HG03045 (cell line): ENCODE results near the gene TBC1D2.
"Not testable (repeated sequence)": the region's sequence is repeated elsewhere in the genome, so short reads cannot be mapped to it uniquely, and the experiment has no call there.

Source experiments
- ATAC-seq: cut with Tn5 transposase; IDR thresholded peaks from one replicate; pipeline ENCODE4 v1.9.1; 2021; ENCODE audit warnings: mild to moderate bottlenecking, moderate library complexity; ENCODE audit not compliant: unreplicated experiment

The TBC1D2 gene

GRCh38 chr9:98255578-98256296 is at the start of gene TBC1D2:
TBC1D2 (minus strand) TSS chr9:98255649; CDS start chr9:98255541, 108 bp downstream.
- peak; percentile 91 for ATAC-seq

DNA sequence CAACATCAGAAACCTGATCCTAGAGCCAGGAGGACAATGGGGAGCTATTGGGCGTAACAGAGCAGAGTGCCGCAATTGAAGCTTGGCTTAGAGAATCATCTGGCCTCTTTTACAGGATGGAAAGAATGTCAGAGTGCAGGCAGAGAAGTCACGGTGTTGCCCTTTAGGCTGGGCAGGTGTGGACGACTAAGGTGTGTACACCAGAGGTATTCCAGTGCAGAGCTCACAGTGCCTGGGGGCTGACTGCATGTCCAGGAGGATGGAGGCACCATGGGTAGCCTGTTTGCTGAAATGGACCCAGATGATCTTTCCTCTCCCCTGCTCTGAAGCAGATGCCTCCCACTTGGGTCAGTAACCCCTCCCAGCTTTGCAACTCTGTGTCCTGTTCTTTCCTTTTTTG is 48.9 kb upstream of the TBC1D2 start:
- no peak for ATAC-seq

- ATAC-seq = no peak
These were observed 48.2 kb upstream of the TBC1D2 start for GRCh38 chr9:98303633-98304125.

GRCh38 chr9:98302938-98303632 is 47.6 kb upstream of the TBC1D2 start:
- no peak for ATAC-seq

GRCh38 chr9:98302150-98302549 is 46.7 kb upstream of the TBC1D2 start:
- ATAC-seq = no peak

GRCh38 chr9:98300611-98301010 is 45.2 kb upstream of the TBC1D2 start:
- no peak for ATAC-seq

DNA sequence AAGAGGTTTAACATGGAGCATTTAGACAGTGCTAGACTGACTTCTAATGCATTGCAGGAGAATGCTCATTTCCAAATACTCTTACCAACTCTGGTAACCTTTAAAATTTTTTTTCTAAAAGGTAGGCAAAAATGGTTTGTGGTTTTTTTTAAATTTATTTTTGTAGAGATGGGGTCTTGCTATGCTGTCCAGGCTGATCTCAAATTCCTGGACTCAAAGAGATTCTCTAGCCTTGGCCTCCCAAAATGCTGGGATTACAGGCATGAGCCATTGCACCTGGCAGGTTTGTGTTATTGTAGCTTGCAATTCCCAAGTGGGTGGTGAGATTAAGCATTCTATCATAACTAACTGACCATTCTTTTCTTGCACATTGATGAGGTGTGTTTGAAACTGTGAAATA is 43.0 kb upstream of the TBC1D2 start:
- no peak for ATAC-seq

GRCh38 chr9:98295824-98296223 is 40.4 kb upstream of the TBC1D2 start:
- ATAC-seq = no peak

DNA sequence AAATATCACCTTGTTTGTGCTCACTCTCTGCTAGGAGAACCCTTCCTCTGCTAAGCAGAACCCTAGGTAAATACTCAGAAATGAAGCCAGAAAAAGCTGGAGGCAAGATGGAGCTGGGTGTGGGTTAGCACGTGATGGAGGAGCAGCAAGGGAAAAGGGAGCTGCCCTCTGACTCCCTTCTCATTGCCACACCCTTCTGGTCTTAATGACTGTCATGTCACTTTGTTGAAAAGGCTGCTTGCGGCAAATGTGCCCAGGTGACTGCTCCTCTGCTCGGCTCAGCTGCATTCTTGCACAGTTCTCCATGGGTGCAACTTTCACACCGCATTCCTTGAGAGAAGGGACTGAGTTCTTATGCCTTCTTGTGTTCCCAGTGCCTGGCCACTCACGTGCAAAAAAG is 36.4 kb upstream of the TBC1D2 start:
- ATAC-seq = no peak

- no peak for ATAC-seq
These were observed 35.0 kb upstream of the TBC1D2 start for GRCh38 chr9:98290411-98290810.

GRCh38 chr9:98289614-98290201 is 34.3 kb upstream of the TBC1D2 start:
- ATAC-seq = no peak

GRCh38 chr9:98288881-98289280 is 33.4 kb upstream of the TBC1D2 start:
- ATAC-seq = no peak

DNA sequence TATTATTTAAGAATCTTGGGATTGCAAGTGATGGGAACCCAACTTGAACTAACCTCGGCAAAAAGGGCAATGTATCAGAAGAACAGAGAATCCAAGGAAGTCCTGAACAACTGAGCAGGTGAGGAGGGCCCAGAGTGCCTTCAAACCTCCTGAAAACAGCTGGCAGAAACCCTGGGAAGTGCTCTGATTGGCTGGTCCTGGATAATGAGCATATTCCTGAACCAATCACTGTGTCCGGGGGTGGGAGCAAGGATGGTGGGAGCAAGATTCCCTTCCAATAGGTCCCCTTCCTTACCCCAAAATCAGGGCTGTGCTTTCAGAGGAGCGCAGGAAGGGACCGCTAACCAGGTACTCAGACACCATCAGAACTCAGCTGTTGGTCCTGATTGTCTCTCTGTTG is 31.9 kb upstream of the TBC1D2 start:
- no peak for ATAC-seq

DNA sequence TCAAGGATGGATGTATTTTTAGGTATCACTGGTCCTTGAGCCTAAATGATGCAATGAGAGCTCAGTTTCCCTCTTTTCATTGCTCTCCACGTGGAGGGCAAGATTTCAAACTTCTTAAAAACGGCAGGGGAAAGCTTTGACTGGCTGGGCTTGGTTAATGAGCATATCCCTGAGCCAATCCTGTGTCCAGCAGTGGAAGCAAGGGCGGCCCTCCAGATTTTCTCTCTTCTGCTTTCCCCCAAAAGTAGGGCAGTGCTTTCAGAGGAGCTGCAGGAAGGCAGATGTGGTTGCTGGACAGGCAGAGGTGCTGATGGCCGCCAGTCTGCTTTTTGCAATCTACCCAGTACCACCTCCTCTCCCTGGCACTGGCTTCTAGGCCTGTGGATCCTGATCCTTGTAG is 30.0 kb upstream of the TBC1D2 start:
- no peak for ATAC-seq

GRCh38 chr9:98284754-98285153 is 29.3 kb upstream of the TBC1D2 start:
- no peak for ATAC-seq

DNA sequence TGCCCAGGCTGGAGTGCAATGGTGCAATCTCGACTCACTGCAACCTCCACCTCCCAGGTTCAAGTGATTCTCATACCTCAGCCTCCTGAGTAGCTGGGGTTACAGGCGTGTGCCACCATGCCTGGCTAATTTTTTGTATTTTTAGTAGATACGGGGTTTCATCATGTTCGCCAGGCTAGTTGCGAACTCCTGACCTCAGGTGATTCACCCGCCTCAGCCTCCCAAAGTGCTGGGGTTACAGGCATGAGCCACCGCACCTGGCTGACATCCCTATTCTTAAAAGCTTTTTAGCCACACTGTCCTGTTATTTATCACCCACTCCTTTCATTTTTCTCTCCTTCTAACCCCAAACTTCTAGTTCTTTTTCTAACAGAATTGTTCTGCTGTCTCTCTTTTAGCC is 27.7 kb upstream of the TBC1D2 start:
- not testable (repeated sequence) for ATAC-seq

GRCh38 chr9:98281281-98281680 is 25.8 kb upstream of the TBC1D2 start:
- ATAC-seq = no peak

- ATAC-seq = no peak
These were observed 25.1 kb upstream of the TBC1D2 start for GRCh38 chr9:98280574-98280973.

DNA sequence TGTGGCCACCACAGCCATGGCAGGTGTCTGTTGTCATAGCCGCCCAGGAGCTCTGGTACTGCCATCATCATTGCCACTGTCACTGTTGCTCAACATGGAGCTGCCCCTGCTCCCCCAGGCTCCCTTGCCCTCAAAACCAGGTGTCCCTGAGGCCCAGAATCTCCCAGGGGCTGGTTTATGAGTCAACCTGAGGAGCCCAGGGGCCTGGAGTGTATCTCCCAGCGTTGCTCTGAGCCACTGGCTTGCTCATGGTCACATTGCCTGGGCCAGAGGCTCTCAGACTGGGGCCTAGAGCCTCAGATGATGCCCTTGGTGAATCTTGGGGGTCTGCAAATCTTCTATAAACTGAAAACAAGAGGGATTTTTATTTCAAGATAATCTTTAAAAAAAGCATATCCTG is 24.7 kb upstream of the TBC1D2 start:
- no peak for ATAC-seq

GRCh38 chr9:98276907-98277469 is 21.5 kb upstream of the TBC1D2 start:
- ATAC-seq = no peak

DNA sequence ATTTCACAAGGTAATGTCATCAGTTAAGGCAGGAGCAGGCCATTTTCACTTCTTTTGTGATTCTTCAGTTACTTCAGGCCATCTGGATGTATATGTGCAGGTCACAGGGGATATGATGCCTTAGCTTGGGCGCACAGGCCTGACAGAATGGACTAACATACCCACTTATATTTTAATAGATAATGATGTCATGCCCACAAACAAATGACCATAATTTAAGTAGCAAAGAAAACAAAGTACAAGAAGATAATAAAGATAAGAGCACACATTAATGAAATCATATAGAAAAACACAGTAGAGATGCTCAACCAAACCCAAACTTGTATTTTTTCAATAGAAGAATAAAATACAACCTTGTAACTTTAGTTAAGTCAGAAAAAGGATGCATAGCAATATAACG is 19.7 kb upstream of the TBC1D2 start:
- ATAC-seq = no peak

GRCh38 chr9:98272083-98272482 is 16.6 kb upstream of the TBC1D2 start:
- ATAC-seq = no peak
